Ovary (tissue), 9 donors: ENCODE data around the gene ADAT3. TPM values are rescaled to one million over a fixed set of nuclear protein-coding genes. Genes with fewer than 3 reads are reported as not detected.

Experiments used
- DNase-seq, 5 donors: peaks; one replicate each; pipeline ENCODE4 v3.0.0-alpha.2; 2019 to 2020
- H3K27ac ChIP-seq, 2 donors: fragments of 200-600 bp; one replicate each; pipeline versions ENCODE4 v1.5.1 to v1.8.0; 2019 to 2022
- H3K27me3 ChIP-seq: fragments of 200-600 bp; one replicate; pipeline ENCODE4 v1.8.0; 2022
- H3K36me3 ChIP-seq: fragments of 200-600 bp; sonication (generic); one replicate; pipeline ENCODE4 v1.5.1; 2019
- H3K4me1 ChIP-seq: one replicate; pipeline ENCODE4 v1.8.1; 2013; ENCODE audit warnings: mild to moderate bottlenecking, moderate library complexity; ENCODE audit not compliant: insufficient read depth
- H3K4me3 ChIP-seq: fragments of 200-600 bp; sonication (generic); one replicate; pipeline ENCODE4 v1.5.1; 2017
- H3K9me3 ChIP-seq, 2 donors: fragments of 200-600 bp in 1 of 2; sonication (generic) in 1 of 2; one replicate each; pipeline versions ENCODE4 v1.5.1 to v1.8.1; 2013 to 2019; ENCODE audit warnings: mild to moderate bottlenecking in 1 of 2, moderate library complexity in 1 of 2
- EP300 ChIP-seq: sonication (generic); formaldehyde crosslinking; IDR thresholded peaks from one replicate; pipeline ENCODE4 v1.6.1; 2017; ENCODE audit warnings: antibody characterized with exemption
- POLR2A ChIP-seq: fragments of 450-650 bp; IDR thresholded peaks from one replicate; pipeline ENCODE4 v1.6.1; 2017; ENCODE audit warnings: antibody characterized with exemption, mild to moderate bottlenecking, moderate library complexity
- WGBS, 3 donors: extraction: QIAGEN DNeasy Blood & Tissue Kit in 1 of 3; methylation state at CpG; one replicate each; pipeline versions ENCODE4 v1.1.5 to v1.1.7; 2013 to 2017; 5-methylcytosine and 5-hydroxymethylcytosine counted together
- intact Hi-C, 4 donors: fragments of 100-400 bp; cut with DNase I; formaldehyde crosslinking; loops; one replicate each; pipeline versions ENCODE4 v1.11.0 to v1.15.1; 2022 to 2023
- polyA plus RNA-seq, 2 donors: library from polyadenylated mRNA; stranded (reverse); fragments of 200-250 nt in 1 of 2; fragments of 350-450 nt in 1 of 2; fragmentation: Illumina TruSeq in 1 of 2; extraction: RNeasy Lipid Tissue Mini Kit (QIAGEN cat#74804) in 1 of 2; gene quantifications; one replicate each; pipeline ENCODE4 v1.2.3, GENCODE V29; 2013 to 2014
- total RNA-seq, 7 donors: library from RNA; depleted of rRNA in 2 of 7; stranded (reverse); fragments of >200 nt in 2 of 7; fragmentation: NEBNext Ultra II Directional in 3 of 7; extraction: Animal tissue kit (Norgen Biotek cat#: 25700) in 3 of 7; gene quantifications; one replicate each; pipeline versions ENCODE4 v1.1.0 to v1.2.4, GENCODE V29; 2016 to 2023
- TF ChIP-seq, protein P1 (sequence below), 3 donors: fragments of 450-650 bp in 2 of 3; fragments of 200-600 bp in 1 of 3; IDR thresholded peaks; one replicate each; pipeline versions ENCODE4 v1.5.1 to v1.8.0; 2016 to 2022; ENCODE audit warnings: antibody characterized with exemption in 3 of 3, mild to moderate bottlenecking in 1 of 3
- donor health status: DM: no; HTN: no; CAD: no; lungs with moderate emphysema.
- donor health status: DM: no; HTN: no; CAD: no.
- donor health status: Bipolar disorder and iron deficiency.
- donor health status: DM: yes; HTN: yes; CAD: no.
- donor health status: DM: no; HTN: no; CAD: no.
- donor health status: DM: yes; HTN: yes; CAD: no.

ADAT3 gene
- total and polyA plus RNA-seq, 9 donors = 2.3 to 13.7 (median 4.3) TPM; not detected in 1

DNA sequence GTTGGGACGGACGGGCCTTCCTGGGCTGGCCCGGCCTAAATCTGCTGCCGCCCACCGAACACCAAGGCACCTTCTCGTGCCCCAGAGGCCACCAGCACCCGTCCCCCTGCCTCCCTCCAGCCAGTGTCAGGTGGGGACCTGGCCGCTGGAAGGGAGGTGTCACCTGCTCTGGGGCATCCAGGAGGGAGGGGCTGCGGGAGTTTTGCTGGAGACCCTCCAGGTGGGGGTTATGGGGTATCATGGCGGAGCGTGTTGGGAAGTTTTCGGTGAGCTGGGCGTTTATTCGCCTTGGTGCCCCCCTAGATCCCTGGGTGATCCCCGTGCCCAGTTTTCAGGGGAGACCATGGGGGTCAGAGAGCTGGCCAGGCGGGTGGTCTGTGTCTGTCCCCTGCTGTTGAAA is 45.4 kb downstream of the ADAT3 start:
- no peak for TF ChIP-seq POLR2A
- TF ChIP-seq EP300 = no peak
- TF ChIP-seq, protein P1, sequence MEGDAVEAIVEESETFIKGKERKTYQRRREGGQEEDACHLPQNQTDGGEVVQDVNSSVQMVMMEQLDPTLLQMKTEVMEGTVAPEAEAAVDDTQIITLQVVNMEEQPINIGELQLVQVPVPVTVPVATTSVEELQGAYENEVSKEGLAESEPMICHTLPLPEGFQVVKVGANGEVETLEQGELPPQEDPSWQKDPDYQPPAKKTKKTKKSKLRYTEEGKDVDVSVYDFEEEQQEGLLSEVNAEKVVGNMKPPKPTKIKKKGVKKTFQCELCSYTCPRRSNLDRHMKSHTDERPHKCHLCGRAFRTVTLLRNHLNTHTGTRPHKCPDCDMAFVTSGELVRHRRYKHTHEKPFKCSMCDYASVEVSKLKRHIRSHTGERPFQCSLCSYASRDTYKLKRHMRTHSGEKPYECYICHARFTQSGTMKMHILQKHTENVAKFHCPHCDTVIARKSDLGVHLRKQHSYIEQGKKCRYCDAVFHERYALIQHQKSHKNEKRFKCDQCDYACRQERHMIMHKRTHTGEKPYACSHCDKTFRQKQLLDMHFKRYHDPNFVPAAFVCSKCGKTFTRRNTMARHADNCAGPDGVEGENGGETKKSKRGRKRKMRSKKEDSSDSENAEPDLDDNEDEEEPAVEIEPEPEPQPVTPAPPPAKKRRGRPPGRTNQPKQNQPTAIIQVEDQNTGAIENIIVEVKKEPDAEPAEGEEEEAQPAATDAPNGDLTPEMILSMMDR (IDR thresholded peaks at IDR 0.05) = no peak
- peaks cover 2% of the 10 kb centered on the region for H3K4me1 ChIP-seq
- intact Hi-C loops = loop anchor here in 1 of 4 donors (5.0 kb wide), 1 partner anchor 273 kb away; no protein-coding TSS in a partner anchor
- 95 to 98% (median 96%) methylated on average over 16 of the region's 16 CpGs for WGBS, 3 donors
- no peaks in the 10 kb centered on the region for H3K9me3 ChIP-seq
- H3K27ac ChIP-seq = no peak overlapping the region
- H3K36me3 ChIP-seq = no peaks in the 10 kb centered on the region
- DNase-seq = no peak
- H3K4me3 ChIP-seq = no peak overlapping the region
- no peaks in the 10 kb centered on the region for H3K27me3 ChIP-seq

DNA sequence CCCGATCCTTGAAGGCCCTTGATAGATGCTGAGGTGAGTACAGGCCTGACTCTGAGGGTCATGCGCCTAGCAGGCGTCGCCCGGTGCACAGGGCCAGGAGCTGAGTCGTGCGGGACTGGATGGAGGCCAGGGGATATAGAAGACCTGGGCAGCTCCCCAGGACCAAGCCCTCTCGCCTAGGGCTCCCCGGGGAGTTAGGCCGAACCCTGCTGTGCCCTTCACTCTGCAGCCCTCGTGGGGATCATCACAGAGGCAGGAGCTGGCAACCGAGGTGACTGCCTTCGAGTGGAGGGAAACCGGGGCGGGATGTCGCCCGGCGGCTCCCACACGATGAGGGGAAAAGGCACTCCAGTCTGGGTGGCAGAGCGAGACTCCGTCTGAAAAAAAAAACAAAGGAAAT is 47.4 kb downstream of the ADAT3 start:
- H3K4me3 ChIP-seq = no peak overlapping the region
- WGBS, 3 donors = 75 to 83% (median 78%) methylated on average over 21 of the region's 21 CpGs
- H3K36me3 ChIP-seq = no peaks in the 10 kb centered on the region
- no peaks in the 10 kb centered on the region for H3K27me3 ChIP-seq
- no peaks in the 10 kb centered on the region for H3K9me3 ChIP-seq
- no peak overlapping the region for H3K27ac ChIP-seq
- DNase-seq = no peak
- intact Hi-C loops = loop anchor here in 1 of 4 donors (5.0 kb wide), 1 partner anchor 275 kb away; no protein-coding TSS in a partner anchor
- peaks cover 4% of the 10 kb centered on the region for H3K4me1 ChIP-seq
- TF ChIP-seq EP300 = no peak
- no peak for TF ChIP-seq POLR2A
- TF ChIP-seq, protein P1 (IDR thresholded peaks at IDR 0.05) = no peak

DNA sequence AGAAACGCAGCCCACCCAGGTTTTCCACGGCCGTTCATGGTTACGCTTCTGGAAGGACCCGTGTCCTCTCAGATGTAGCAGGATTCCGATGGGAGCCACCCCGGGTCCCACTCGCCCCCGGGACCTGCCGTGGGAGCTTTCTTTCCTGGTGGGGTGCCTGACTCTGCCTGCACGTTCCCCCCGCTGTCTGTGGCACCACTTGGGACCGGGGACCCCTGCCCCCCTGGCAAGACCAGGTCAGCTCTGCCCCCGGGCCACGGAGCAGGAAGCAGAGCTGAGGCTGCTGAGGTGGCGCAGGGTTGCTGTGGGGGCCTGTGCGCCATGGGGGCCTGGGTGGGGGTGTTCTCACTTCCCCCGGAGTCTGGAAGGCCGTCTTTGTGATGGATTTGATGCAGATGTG is 47.8 kb downstream of the ADAT3 start:
- H3K4me1 ChIP-seq = peaks cover 4% of the 10 kb centered on the region
- intact Hi-C loops = loop anchor here in 1 of 4 donors (5.0 kb wide), 1 partner anchor 276 kb away; no protein-coding TSS in a partner anchor
- TF ChIP-seq EP300 (no peak), POLR2A (no peak)
- TF ChIP-seq, protein P1 (IDR thresholded peaks at IDR 0.05) = no peak
- no peak overlapping the region for H3K27ac ChIP-seq
- no peaks in the 10 kb centered on the region for H3K27me3 ChIP-seq
- H3K9me3 ChIP-seq = no peaks in the 10 kb centered on the region
- no peaks in the 10 kb centered on the region for H3K36me3 ChIP-seq
- DNase-seq = no peak
- no peak overlapping the region for H3K4me3 ChIP-seq
- 81 to 86% (median 82%) methylated on average over 18 to 19 of the region's 19 CpGs for WGBS, 3 donors

DNA sequence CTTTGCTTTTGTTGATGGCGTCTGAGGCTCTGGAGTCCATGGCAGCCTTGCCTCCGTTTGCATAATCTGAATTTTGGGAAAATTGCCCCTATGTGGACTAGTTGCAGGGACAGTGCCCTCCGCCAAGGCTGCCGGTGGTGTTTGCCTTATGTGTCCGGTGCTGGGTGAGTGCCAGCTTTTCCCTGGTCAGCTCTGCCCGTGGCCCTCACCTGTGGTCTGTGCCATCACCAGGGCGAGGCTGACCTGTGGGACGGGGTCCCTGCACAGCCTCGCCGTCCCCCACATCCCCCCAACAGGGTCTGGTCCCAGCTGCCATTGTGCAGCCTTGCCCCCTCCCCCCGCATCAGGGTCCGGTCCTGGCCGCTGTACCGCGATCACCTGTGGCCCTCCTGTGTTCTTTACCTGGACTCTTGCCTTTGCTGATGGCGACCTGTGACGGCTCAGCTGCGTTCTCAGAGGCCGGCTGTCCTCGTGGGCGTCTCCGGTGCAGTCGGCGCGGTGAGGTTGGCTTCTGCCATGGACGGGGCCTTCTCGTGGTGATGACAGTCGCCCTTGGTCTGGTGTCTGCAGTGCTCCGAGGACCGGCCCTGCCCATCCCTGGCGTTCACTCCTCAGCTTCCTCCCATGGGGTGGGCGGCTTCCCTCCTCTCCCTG is 48.4 kb downstream of the ADAT3 start:
- DNase-seq = no peak
- H3K36me3 ChIP-seq = no peaks in the 10 kb centered on the region
- H3K4me1 ChIP-seq = peaks cover 4% of the 10 kb centered on the region
- no peak overlapping the region for H3K27ac ChIP-seq
- TF ChIP-seq POLR2A = no peak
- TF ChIP-seq, protein P1 (IDR thresholded peaks at IDR 0.05) = no peak
- TF ChIP-seq EP300 = no peak
- H3K4me3 ChIP-seq = no peak overlapping the region
- H3K9me3 ChIP-seq = no peaks in the 10 kb centered on the region
- 86 to 91% (median 86%) methylated on average over 32 of the region's 32 CpGs for WGBS, 3 donors
- no peaks in the 10 kb centered on the region for H3K27me3 ChIP-seq
- intact Hi-C loops = loop anchor here in 1 of 4 donors (5.0 kb wide), 1 partner anchor 276 kb away; no protein-coding TSS in a partner anchor
